ENCODE results near the gene GIT1. TPM values are rescaled to one million over a fixed set of nuclear protein-coding genes. Genes with fewer than 3 reads are reported as not detected.

Gene GIT1
- polyA plus RNA-seq, 1 of the 3 experiments (the other 2 are of a cell fraction): 42.9 TPM

GRCh38 chr17:29583324-29584248 lies 5.9 kb downstream of the GIT1 start:
- Histone ChIP-seq H3K9me3 (no peaks in the 10 kb centered on the region), H3K79me2 (ENCODE audit: insufficient read depth) (peaks cover 70% of the 10 kb centered on the region), H3K4me3 (ENCODE audit: low read depth in 2 of 2, low read length in 1 of 2) (no peak overlapping the region), H4K20me1 (ENCODE audit: insufficient read depth) (peaks cover 70% of the 10 kb centered on the region), H2AFZ (ENCODE audit: low read depth) (no peak overlapping the region), H3K4me1 (ENCODE audit: control insufficient read depth in 1 of 2, insufficient read depth in 2 of 2, low read depth in 1 of 2, low read length in 1 of 2) (peaks cover 12 to 46% of the 10 kb centered on the region in 2 experiments; a peak in 3 of 4 replicates), H3K4me2 (no peak overlapping the region), H3K9ac (no peak overlapping the region), H3F3A (replicated peaks; ENCODE audit: insufficient read depth) (peaks cover 5% of the 10 kb centered on the region), H3K27me3 (ENCODE audit: insufficient read depth) (no peaks in the 10 kb centered on the region), H3K9me2 (no peaks in the 10 kb centered on the region), H3K36me3 (replicated peaks in 1 of 2; ENCODE audit: control insufficient read depth in 1 of 2, insufficient read depth in 2 of 2, low read length in 1 of 2) (peaks cover 5 to 39% of the 10 kb centered on the region in 2 experiments), H3K27ac (ENCODE audit: low read depth in 2 of 2, low read length in 1 of 2) (no peak overlapping the region; a peak in 1 of 4 replicates)
- DNase-seq: peak; percentile 23
- ChIA-PET CTCF (interaction anchor here (0.6 to 12.7 kb wide), 6 partner anchors 8 to 921 kb away, joined by 3 to 166 read pairs (median 3); partner anchors contain the start of genes ABHD15, ANKRD13B and TP53I13), POLR2A (interaction anchor here (1.4 kb wide), 1 partner anchor 8 kb away, joined by 3 read pairs; no protein-coding TSS in a partner anchor)
- no peak for TF ChIP-seq FOXJ3 (CRISPR knock-in tag; IDR thresholded peaks at IDR 0.05)
- no peak for TF ChIP-seq MAX (IDR thresholded peaks at IDR 0.05; ENCODE audit: low read depth)
- TF ChIP-seq TEAD4 (IDR thresholded peaks at IDR 0.05; ENCODE audit: borderline replicate concordance, insufficient read depth): no peak
- TF ChIP-seq RAD21 (IDR thresholded peaks at IDR 0.05; ENCODE audit: low read length): no peak
- TF ChIP-seq GABPA (IDR thresholded peaks at IDR 0.05; ENCODE audit: low read depth): no peak
- TF ChIP-seq CHD2 (IDR thresholded peaks at IDR 0.05; ENCODE audit: low read length, partially characterized antibody): no peak
- no peak for TF ChIP-seq FOSL2 (IDR thresholded peaks at IDR 0.05; ENCODE audit: borderline replicate concordance, low read depth)
- no peak for TF ChIP-seq RCOR1 (IDR thresholded peaks at IDR 0.05; ENCODE audit: low read length)
- TF ChIP-seq TAF1 (IDR thresholded peaks at IDR 0.05; ENCODE audit: borderline replicate concordance, low read depth, low read length): no peak
- no peak for TF ChIP-seq RXRA (IDR thresholded peaks at IDR 0.05; ENCODE audit: borderline replicate concordance, low read depth)
- TF ChIP-seq EZH2phosphoT487 (IDR thresholded peaks at IDR 0.05; ENCODE audit: borderline replicate concordance, low read depth): no peak
- TF ChIP-seq SIN3A (IDR thresholded peaks at IDR 0.05; ENCODE audit: borderline replicate concordance, low read depth, low read length): no peak
- no peak for TF ChIP-seq CTCF (IDR thresholded peaks at IDR 0.05)
- WGBS (ENCODE audit: low lambda C conversion rate): 90% methylated on average over 9 of the region's 16 CpGs

DNA sequence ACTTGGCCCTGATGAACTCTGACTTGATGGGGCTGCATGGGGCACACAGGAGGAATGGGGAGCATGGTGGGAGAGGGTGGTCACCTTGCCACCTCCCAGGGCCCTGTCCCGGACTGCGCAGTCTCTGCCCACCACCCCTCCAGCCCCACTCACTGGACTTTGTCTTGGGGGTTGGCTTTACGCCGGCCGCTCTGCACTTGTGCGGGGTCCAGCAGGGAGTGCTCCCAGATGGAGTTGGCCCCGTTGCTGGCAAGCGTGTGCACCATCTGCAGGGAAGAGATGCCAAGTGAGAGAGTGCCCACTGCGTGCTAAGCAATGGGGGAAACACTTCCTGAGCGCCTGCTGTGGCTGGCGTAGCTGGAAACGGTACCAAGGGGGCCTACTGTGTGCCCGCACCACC lies 6.7 kb downstream of the GIT1 start:
- Histone ChIP-seq H3K4me3 (ENCODE audit: low read depth in 2 of 2, low read length in 1 of 2) (no peak overlapping the region), H2AFZ (ENCODE audit: low read depth) (no peak overlapping the region), H3K9me3 (no peaks in the 10 kb centered on the region), H3K36me3 (replicated peaks in 1 of 2; ENCODE audit: control insufficient read depth in 1 of 2, insufficient read depth in 2 of 2, low read length in 1 of 2) (peaks cover 9 to 45% of the 10 kb centered on the region in 2 experiments), H3K4me1 (ENCODE audit: control insufficient read depth in 1 of 2, insufficient read depth in 2 of 2, low read depth in 1 of 2, low read length in 1 of 2) (peaks cover 11 to 40% of the 10 kb centered on the region in 2 experiments; a peak in 3 of 4 replicates), H3K27me3 (ENCODE audit: insufficient read depth) (no peaks in the 10 kb centered on the region), H3K4me2 (no peak overlapping the region), H3K79me2 (ENCODE audit: insufficient read depth) (peaks cover 62% of the 10 kb centered on the region), H4K20me1 (ENCODE audit: insufficient read depth) (peaks cover 62% of the 10 kb centered on the region), H3K9me2 (no peaks in the 10 kb centered on the region), H3K9ac (no peak overlapping the region), H3F3A (replicated peaks; ENCODE audit: insufficient read depth) (peaks cover 5% of the 10 kb centered on the region), H3K27ac (ENCODE audit: low read depth in 2 of 2, low read length in 1 of 2) (no peak overlapping the region; a peak in 1 of 4 replicates)
- no peak for DNase-seq
- ChIA-PET POLR2A (interaction anchor here (1.4 kb wide), 1 partner anchor 8 kb away, joined by 3 read pairs; no protein-coding TSS in a partner anchor), CTCF (interaction anchor here (1.0 to 12.7 kb wide), 5 partner anchors 9 to 511 kb away, joined by 3 to 166 read pairs (median 13); partner anchors contain the start of genes ABHD15, ANKRD13B and TP53I13)
- WGBS (ENCODE audit: low lambda C conversion rate): 94% methylated on average over 12 of the region's 13 CpGs
- TF ChIP-seq IRF3 (IDR thresholded peaks at IDR 0.05; ENCODE audit: low read depth, low read length) (no peak), RAD21 (IDR thresholded peaks at IDR 0.05; ENCODE audit: low read length) (no peak), EP300 (IDR thresholded peaks at IDR 0.05; ENCODE audit: borderline replicate concordance in 1 of 2, low read depth in 1 of 2, low read length in 1 of 2) (no peak), PBX3 (IDR thresholded peaks at IDR 0.05) (no peak), SIN3A (IDR thresholded peaks at IDR 0.05; ENCODE audit: borderline replicate concordance, low read depth, low read length) (no peak), MAX (IDR thresholded peaks at IDR 0.05; ENCODE audit: low read depth) (no peak), CHD2 (IDR thresholded peaks at IDR 0.05; ENCODE audit: low read length, partially characterized antibody) (no peak), FOXJ3 (CRISPR knock-in tag; IDR thresholded peaks at IDR 0.05) (no peak)
- TF ChIP-seq, protein P1, sequence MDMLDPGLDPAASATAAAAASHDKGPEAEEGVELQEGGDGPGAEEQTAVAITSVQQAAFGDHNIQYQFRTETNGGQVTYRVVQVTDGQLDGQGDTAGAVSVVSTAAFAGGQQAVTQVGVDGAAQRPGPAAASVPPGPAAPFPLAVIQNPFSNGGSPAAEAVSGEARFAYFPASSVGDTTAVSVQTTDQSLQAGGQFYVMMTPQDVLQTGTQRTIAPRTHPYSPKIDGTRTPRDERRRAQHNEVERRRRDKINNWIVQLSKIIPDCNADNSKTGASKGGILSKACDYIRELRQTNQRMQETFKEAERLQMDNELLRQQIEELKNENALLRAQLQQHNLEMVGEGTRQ (IDR thresholded peaks at IDR 0.05; ENCODE audit: borderline replicate concordance, low read depth, low read length): no peak
